Stimulated activated CD4-positive, alpha-beta T cell treated with anti-CD3 and anti-CD28 coated beads, TNF-alpha, amount 100 ng/mL, for 48 hours (primary cell): ENCODE measurements around the gene HDGFL2.

Source experiments
- DNase-seq, 3 donors: peaks; one replicate each; pipeline ENCODE4 v3.0.0-alpha.2; 2020; ENCODE audit warnings: low read depth in 3 of 3

The HDGFL2 gene

GRCh38 chr19:4444765-4445741 is 27.0 kb upstream of the HDGFL2 start:
- no peak for DNase-seq

GRCh38 chr19:4445963-4446703 is 26.0 kb upstream of the HDGFL2 start:
- no peak for DNase-seq

GRCh38 chr19:4446704-4447200 is 25.3 kb upstream of the HDGFL2 start:
- no peak for DNase-seq

GRCh38 chr19:4447327-4448146 is 24.6 kb upstream of the HDGFL2 start:
- DNase-seq: no peak

- no peak for DNase-seq
Measured at GRCh38 chr19:4448147-4448985, 23.7 kb upstream of the HDGFL2 start.

GRCh38 chr19:4449022-4449638 is 23.0 kb upstream of the HDGFL2 start:
- no peak for DNase-seq

GRCh38 chr19:4449639-4450028 is 22.5 kb upstream of the HDGFL2 start:
- no peak for DNase-seq

- DNase-seq: no peak
Measured at GRCh38 chr19:4452230-4452990, 19.7 kb upstream of the HDGFL2 start.

- DNase-seq: no peak
Measured at GRCh38 chr19:4453232-4454179, 18.6 kb upstream of the HDGFL2 start.

- DNase-seq: no peak
Measured at GRCh38 chr19:4454747-4455718, 17.1 kb upstream of the HDGFL2 start.

- no peak for DNase-seq
Measured at GRCh38 chr19:4455719-4456475, 16.2 kb upstream of the HDGFL2 start.

- no peak for DNase-seq
Measured at GRCh38 chr19:4456476-4456842, 15.6 kb upstream of the HDGFL2 start.

- peak in 1 of 3 donors; percentile 48 for DNase-seq
Measured at GRCh38 chr19:4456843-4457653, 15.0 kb upstream of the HDGFL2 start.

- peak; percentile 96 to 98 (median 97) for DNase-seq
Measured at GRCh38 chr19:4457654-4458395, 14.3 kb upstream of the HDGFL2 start, which contains the start of gene UBXN6. TSS of gene UBXN6 (minus strand) at chr19:4457794. CDS start at chr19:4457697, 97 bp downstream.
